GM10248 (cell line): Measurements from ENCODE around the gene CAMKK1.

Experiments
- CTCF ChIA-PET: fragments of 300-600 bp; sonication (Branson Sonifier 250); formaldehyde crosslinking; extraction: SDS; loops from one replicate; lab custom pipeline; 2021; ENCODE audit warnings: antibody characterized with exemption; lab: Yijun Ruan, JAX
- POLR2A ChIA-PET: fragments of 350-650 bp; sonication (Branson Sonifier 250); formaldehyde crosslinking; extraction: SDS; loops from one replicate; lab custom pipeline; 2020; ENCODE audit warnings: antibody characterized with exemption; lab: Yijun Ruan, JAX
- DNase-seq: peaks from one replicate; pipeline ENCODE4 v3.0.0; 2012; ENCODE audit errors: extremely low spot score
- CTCF ChIP-seq: IDR thresholded peaks from 2 replicates; pipeline ENCODE4 v1.5.1; 2012; ENCODE audit warnings: mild to moderate bottlenecking, low read depth; ENCODE audit errors: extremely low read depth, missing control alignments, control extremely low read depth

CAMKK1 gene

GRCh38 chr17:3914312-3914670 is 21.4 kb upstream of the CAMKK1 start:
- TF ChIP-seq CTCF, result no peak
- ChIA-PET POLR2A (interaction anchor here (0.6 to 1.0 kb wide), 2 partner anchors 230 to 877 kb away, joined by 3 to 4 read pairs; no protein-coding TSS in a partner anchor), CTCF (interaction anchor here (0.6 to 8.1 kb wide), 65 partner anchors 10 to 337 kb away, joined by 3 to 74 read pairs (median 5); partner anchors contain the start of genes ATP2A3, CAMKK1, CYB5D2 and ZZEF1)
- peak; percentile 83 for DNase-seq

GRCh38 chr17:3913531-3914311 is 20.9 kb upstream of the CAMKK1 start:
- peak; percentile 89 for DNase-seq
- peak; percentile 99 for TF ChIP-seq CTCF
- CTCF ChIA-PET, result interaction anchor here (0.6 to 8.1 kb wide), 67 partner anchors 10 to 502 kb away, joined by 3 to 74 read pairs (median 5); partner anchors contain the start of genes ATP2A3, CAMKK1, CYB5D2 and ZZEF1
- POLR2A ChIA-PET, result interaction anchor here (0.6 to 1.0 kb wide), 2 partner anchors 230 to 876 kb away, joined by 3 to 4 read pairs; no protein-coding TSS in a partner anchor

- ChIA-PET POLR2A (no interaction called here), CTCF (interaction anchor here (0.8 to 8.1 kb wide), 28 partner anchors 9 to 503 kb away, joined by 3 to 74 read pairs (median 8); partner anchors contain the start of genes ATP2A3 and CAMKK1)
- no peak for DNase-seq
- TF ChIP-seq CTCF, result no peak
These were observed 20.0 kb upstream of the CAMKK1 start for GRCh38 chr17:3912827-3913226.

GRCh38 chr17:3911271-3912053 is 18.6 kb upstream of the CAMKK1 start:
- peak; percentile 88 for DNase-seq
- CTCF ChIA-PET, result interaction anchor here (0.9 to 8.1 kb wide), 9 partner anchors 11 to 173 kb away, joined by 3 to 68 read pairs (median 16); partner anchors contain the start of gene CAMKK1
- TF ChIP-seq CTCF, result no peak
- POLR2A ChIA-PET, result interaction anchor here (0.5 to 0.8 kb wide), 3 partner anchors 19 to 1017 kb away, joined by 3 to 6 read pairs (median 3); partner anchors contain the start of gene CAMKK1

GRCh38 chr17:3910420-3911270 is 17.8 kb upstream of the CAMKK1 start:
- CTCF ChIA-PET, result interaction anchor here (0.9 to 8.1 kb wide), 5 partner anchors 10 to 164 kb away, joined by 3 to 68 read pairs (median 3); no protein-coding TSS in a partner anchor
- TF ChIP-seq CTCF, result no peak
- POLR2A ChIA-PET, result interaction anchor here (0.5 to 0.8 kb wide), 3 partner anchors 18 to 1018 kb away, joined by 3 to 6 read pairs (median 3); partner anchors contain the start of gene CAMKK1
- DNase-seq, result no peak
